Measurements from ENCODE around the gene TMPRSS9.
"Not testable (repeated sequence)": the region's sequence is repeated elsewhere in the genome, so short reads cannot be mapped to it uniquely, and the experiment has no call there.

TMPRSS9 gene

GRCh38 chr19:2362046-2362969 lies 2.2 kb downstream of the TMPRSS9 start:
- DNase-seq, result no peak

GRCh38 chr19:2362970-2363300 lies 2.9 kb downstream of the TMPRSS9 start:
- no peak for DNase-seq

GRCh38 chr19:2363419-2363818 lies 3.4 kb downstream of the TMPRSS9 start:
- no peak for DNase-seq

- DNase-seq, result no peak
These were observed 5.3 kb downstream of the TMPRSS9 start for GRCh38 chr19:2365201-2365970.

- DNase-seq, result no peak
These were observed 11.6 kb downstream of the TMPRSS9 start for GRCh38 chr19:2371656-2372055.

GRCh38 chr19:2372076-2372612 lies 12.1 kb downstream of the TMPRSS9 start:
- DNase-seq, result no peak

GRCh38 chr19:2374808-2375207 lies 14.7 kb downstream of the TMPRSS9 start:
- no peak for DNase-seq

GRCh38 chr19:2375353-2376121 lies 15.5 kb downstream of the TMPRSS9 start:
- no peak for DNase-seq

GRCh38 chr19:2376784-2377519 lies 16.9 kb downstream of the TMPRSS9 start:
- DNase-seq, result peak; percentile 65

GRCh38 chr19:2380567-2380966 lies 20.5 kb downstream of the TMPRSS9 start:
- DNase-seq, result no peak

GRCh38 chr19:2381148-2381820 lies 21.2 kb downstream of the TMPRSS9 start:
- no peak for DNase-seq

- no peak for DNase-seq
These were observed 22.6 kb downstream of the TMPRSS9 start for GRCh38 chr19:2382530-2383222.

- peak; percentile 96 for DNase-seq
These were observed 25.1 kb downstream of the TMPRSS9 start for GRCh38 chr19:2385053-2385721.

- no peak for DNase-seq
These were observed 27.6 kb downstream of the TMPRSS9 start for GRCh38 chr19:2387367-2388288.

- DNase-seq, result no peak
These were observed 29.5 kb downstream of the TMPRSS9 start for GRCh38 chr19:2389594-2389993.

GRCh38 chr19:2391118-2391725 lies 31.2 kb downstream of the TMPRSS9 start:
- peak; percentile 76 for DNase-seq

GRCh38 chr19:2392366-2392765 lies 32.3 kb downstream of the TMPRSS9 start:
- no peak for DNase-seq

GRCh38 chr19:2392899-2393298 lies 32.8 kb downstream of the TMPRSS9 start:
- not testable (repeated sequence) for DNase-seq

GRCh38 chr19:2394054-2394441 lies 34.0 kb downstream of the TMPRSS9 start:
- DNase-seq, result no peak

Data from DMS53 (cell line).